SU-DHL-6 (cell line): ENCODE data around the gene PFDN1.

ENCODE experiments used
- H2AFZ ChIP-seq: fragments of 200-600 bp; sonication (generic); 2 replicates; pipeline ENCODE4 v1.6.1; 2014; ENCODE audit warnings: low read depth, mild to moderate bottlenecking, moderate library complexity, mixed read lengths, antibody characterized with exemption, low read length; ENCODE audit not compliant: severe bottlenecking
- H3F3A ChIP-seq: fragments of 200-600 bp; shearing (Covaris generic); 2 replicates; pipeline ENCODE4 v1.6.0; 2016; ENCODE audit warnings: antibody characterized with exemption, mild to moderate bottlenecking; ENCODE audit not compliant: insufficient read depth
- H3K27ac ChIP-seq: fragments of 200-600 bp; sonication (generic); 2 replicates; pipeline ENCODE4 v1.5.1; 2016; ENCODE audit warnings: low read depth, mild to moderate bottlenecking, low read length, moderate library complexity, mixed read lengths
- H3K27me3 ChIP-seq: fragments of 200-600 bp; sonication (generic), shearing (Covaris generic); 2 replicates; pipeline ENCODE4 v1.6.0; 2014; ENCODE audit warnings: mild to moderate bottlenecking, low read length
- H3K36me3 ChIP-seq: fragments of 200-600 bp; sonication (generic); 2 replicates; pipeline ENCODE4 v1.6.1; 2014; ENCODE audit warnings: mild to moderate bottlenecking, low read length, mixed read lengths
- H3K4me2 ChIP-seq: fragments of 300-600, 200-600 bp; shearing (Covaris generic), sonication (generic); 2 replicates; pipeline ENCODE4 v1.6.0; 2014; ENCODE audit warnings: low read length, low read depth, mild to moderate bottlenecking; ENCODE audit not compliant: poor library complexity, severe bottlenecking
- H3K4me3 ChIP-seq: fragments of 200-600 bp; sonication (generic); 2 replicates; pipeline ENCODE4 v1.5.1; 2014; ENCODE audit warnings: antibody characterized with exemption, low read length, mild to moderate bottlenecking, mixed read lengths; ENCODE audit not compliant: insufficient read depth, poor library complexity, severe bottlenecking
- H3K79me2 ChIP-seq: fragments of 200-600 bp; sonication (generic); 2 replicates; pipeline ENCODE4 v1.6.1; 2014; ENCODE audit warnings: mild to moderate bottlenecking, low read length, moderate library complexity; ENCODE audit not compliant: insufficient read depth
- H3K9ac ChIP-seq: fragments of 200-600 bp; sonication (generic); 2 replicates; pipeline ENCODE4 v1.7.0; 2014; ENCODE audit warnings: mild to moderate bottlenecking, low read length
- H3K9me2 ChIP-seq: fragments of 200-600 bp; sonication (generic); replicated peaks from 2 replicates; pipeline ENCODE4 v1.6.1; 2014; ENCODE audit warnings: low read length; ENCODE audit not compliant: insufficient read depth
- H3K9me3 ChIP-seq: fragments of 200-600 bp; sonication (generic); 2 replicates; pipeline ENCODE4 v1.6.1; 2014; ENCODE audit warnings: low read length, mixed read lengths; ENCODE audit not compliant: insufficient read depth
- H4K20me1 ChIP-seq: fragments of 200-600 bp; sonication (generic); 2 replicates; pipeline ENCODE4 v1.6.1; 2014; ENCODE audit warnings: low read depth, mild to moderate bottlenecking, antibody characterized with exemption, low read length, moderate library complexity, mixed read lengths
- CTCF ChIP-seq: fragments of 200-600 bp; sonication (generic); IDR thresholded peaks from one replicate; pipeline ENCODE4 v1.5.1; 2017; ENCODE audit warnings: antibody characterized with exemption, mild to moderate bottlenecking, low read length, moderate library complexity; ENCODE audit not compliant: insufficient read depth, poor library complexity, severe bottlenecking
- EZH2phosphoT487 ChIP-seq: fragments of 200-600 bp; sonication (generic), shearing (Covaris generic); conservative IDR thresholded peaks from 2 replicates; pipeline ENCODE4 v1.6.1; 2018; ENCODE audit warnings: mild to moderate bottlenecking, antibody characterized with exemption, low read length, moderate library complexity, mixed read lengths

The PFDN1 gene

DNA sequence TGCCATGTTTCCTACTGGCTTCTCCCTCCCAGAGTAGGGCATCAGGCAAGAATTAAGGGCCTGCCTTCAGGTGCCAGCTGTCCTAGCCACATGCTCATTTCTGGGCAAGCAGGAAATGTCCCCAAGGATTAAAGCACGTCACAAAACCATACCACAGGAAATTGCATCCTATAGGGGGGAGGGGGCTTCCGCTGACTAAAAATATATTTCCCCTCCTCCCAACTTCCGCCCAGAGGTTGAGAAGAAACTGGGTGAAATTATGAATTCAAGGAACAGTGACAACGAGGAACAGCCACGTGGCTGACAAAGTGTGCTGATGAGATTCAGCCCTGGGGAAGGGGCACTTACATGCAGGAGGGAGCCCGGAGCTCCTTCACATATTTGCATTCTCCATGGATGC, 39.4 kb upstream of the PFDN1 start:
- Histone ChIP-seq H3K9me3 (no peaks in the 10 kb centered on the region), H4K20me1 (no peaks in the 10 kb centered on the region), H3K4me2 (no peak overlapping the region), H3K79me2 (no peaks in the 10 kb centered on the region), H3K27me3 (no peaks in the 10 kb centered on the region), H3K36me3 (no peaks in the 10 kb centered on the region), H3K9me2 (no peaks in the 10 kb centered on the region), H3K9ac (no peak overlapping the region), H2AFZ (no peak overlapping the region), H3K27ac (no peak overlapping the region), H3K4me3 (no peak overlapping the region), H3F3A (no peaks in the 10 kb centered on the region)
- TF ChIP-seq EZH2phosphoT487 (no peak), CTCF (no peak)

- Histone ChIP-seq H3F3A (no peaks in the 10 kb centered on the region), H3K9me3 (no peaks in the 10 kb centered on the region), H3K27ac (no peak overlapping the region), H3K36me3 (no peaks in the 10 kb centered on the region), H4K20me1 (no peaks in the 10 kb centered on the region), H3K4me2 (no peak overlapping the region), H3K9me2 (no peaks in the 10 kb centered on the region), H3K9ac (no peak overlapping the region), H2AFZ (no peak overlapping the region), H3K27me3 (no peaks in the 10 kb centered on the region), H3K4me3 (no peak overlapping the region), H3K79me2 (no peaks in the 10 kb centered on the region)
- TF ChIP-seq CTCF: no peak
- TF ChIP-seq EZH2phosphoT487: no peak
Observed at GRCh38 chr5:140341591-140341990, 38.7 kb upstream of the PFDN1 start.

DNA sequence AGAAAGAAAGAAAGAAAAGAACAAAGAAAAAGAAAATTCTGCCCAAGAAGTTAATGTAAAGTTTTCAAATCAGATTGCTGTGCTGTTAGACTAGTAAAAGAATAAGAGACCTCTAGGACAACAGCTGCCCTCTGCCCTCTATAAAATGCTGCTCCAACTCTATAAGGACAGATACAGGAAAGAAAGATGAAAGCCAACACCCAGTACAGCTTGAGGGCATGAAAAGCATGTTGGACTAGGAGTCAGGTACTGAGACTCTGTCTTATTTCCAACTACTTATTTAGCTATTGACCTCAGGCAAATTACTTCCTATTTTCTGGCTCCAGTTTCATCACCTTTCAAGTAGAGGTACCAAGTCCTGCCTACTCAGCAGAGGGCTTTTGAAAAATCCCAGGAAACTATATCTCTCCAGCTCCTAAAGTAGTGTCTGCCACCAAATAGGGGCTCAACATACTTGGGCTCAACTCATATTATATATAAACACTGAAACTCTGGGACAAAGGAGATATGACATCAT, 37.8 kb upstream of the PFDN1 start:
- no peak overlapping the region for H3K9ac ChIP-seq
- H3K27ac ChIP-seq: no peak overlapping the region
- no peak overlapping the region for H3K4me3 ChIP-seq

More for the DNA sequence above, 37.8 kb upstream of the PFDN1 start:
- Histone ChIP-seq H2AFZ (no peak overlapping the region), H3K9me3 (no peaks in the 10 kb centered on the region), H3K27me3 (no peaks in the 10 kb centered on the region), H3K79me2 (no peaks in the 10 kb centered on the region), H3K4me2 (no peak overlapping the region), H3K36me3 (no peaks in the 10 kb centered on the region), H4K20me1 (no peaks in the 10 kb centered on the region), H3K9me2 (no peaks in the 10 kb centered on the region), H3F3A (no peaks in the 10 kb centered on the region)
- TF ChIP-seq EZH2phosphoT487 (no peak), CTCF (no peak)
